ENCODE data around the gene DLG2. TPM values are rescaled to one million over a fixed set of nuclear protein-coding genes. Genes with fewer than 3 reads are reported as not detected.

The DLG2 gene
- total RNA-seq, 1 donor from 2014 or later, result 0.43 TPM

- Histone ChIP-seq H3K4me3 (no peak overlapping the region), H3K36me3 (no peaks in the 10 kb centered on the region), H3K27me3 (no peaks in the 10 kb centered on the region), H3K9me3 (no peaks in the 10 kb centered on the region), H3K4me1 (no peaks in the 10 kb centered on the region), H3K27ac (no peak overlapping the region)
- DNase-seq (ENCODE audit: low spot score in 2 of 2), result no peak
- no peak for TF ChIP-seq CTCF (IDR thresholded peaks at IDR 0.05)
- intact Hi-C loops (cut with DNase I), result no loop called here
Observed at GRCh38 chr11:83927422-83927821, 1699.7 kb downstream of the DLG2 start.

GRCh38 chr11:83924795-83925542 lies 1702.2 kb downstream of the DLG2 start:
- intact Hi-C loops (cut with DNase I), result no loop called here
- Histone ChIP-seq H3K4me3 (no peak overlapping the region), H3K27me3 (no peaks in the 10 kb centered on the region)

GRCh38 chr11:83923961-83924360 lies 1703.2 kb downstream of the DLG2 start:
- no peaks in the 10 kb centered on the region for H3K36me3 ChIP-seq
- H3K27me3 ChIP-seq, result no peaks in the 10 kb centered on the region
- peaks cover 0 to 1% of the 10 kb centered on the region in 2 donors for H3K4me1 ChIP-seq
- H3K27ac ChIP-seq, result no peak overlapping the region
- intact Hi-C loops (cut with DNase I), result no loop called here
- H3K4me3 ChIP-seq, result no peak overlapping the region
- DNase-seq (ENCODE audit: low spot score in 2 of 2), result no peak
- no peak for TF ChIP-seq CTCF (IDR thresholded peaks at IDR 0.05)
- no peaks in the 10 kb centered on the region for H3K9me3 ChIP-seq

More at GRCh38 chr11:83924795-83925542, 1702.2 kb downstream of the DLG2 start:
- TF ChIP-seq CTCF (IDR thresholded peaks at IDR 0.05), result no peak
- Histone ChIP-seq H3K27ac (no peak overlapping the region), H3K4me1 (no peaks in the 10 kb centered on the region), H3K9me3 (no peaks in the 10 kb centered on the region), H3K36me3 (no peaks in the 10 kb centered on the region)
- DNase-seq (ENCODE audit: low spot score in 2 of 2), result no peak

- intact Hi-C loops (cut with DNase I), result no loop called here
- Histone ChIP-seq H3K4me1 (peaks cover 0 to 10% of the 10 kb centered on the region in 2 donors), H3K9me3 (no peaks in the 10 kb centered on the region), H3K27ac (no peak overlapping the region), H3K36me3 (no peaks in the 10 kb centered on the region), H3K27me3 (no peaks in the 10 kb centered on the region), H3K4me3 (no peak overlapping the region)
- no peak for TF ChIP-seq CTCF (IDR thresholded peaks at IDR 0.05)
- no peak for DNase-seq (ENCODE audit: low spot score in 2 of 2)
Observed at GRCh38 chr11:83922953-83923352, 1704.2 kb downstream of the DLG2 start.

GRCh38 chr11:83922318-83922717 lies 1704.8 kb downstream of the DLG2 start:
- H3K27ac ChIP-seq, result no peak overlapping the region
- no peak for DNase-seq (ENCODE audit: low spot score in 2 of 2)
- H3K4me1 ChIP-seq, result peaks cover 0 to 10% of the 10 kb centered on the region in 2 donors
- TF ChIP-seq CTCF (IDR thresholded peaks at IDR 0.05), result no peak
- intact Hi-C loops (cut with DNase I), result no loop called here
- no peak overlapping the region for H3K4me3 ChIP-seq
- H3K27me3 ChIP-seq, result no peaks in the 10 kb centered on the region
- H3K36me3 ChIP-seq, result no peaks in the 10 kb centered on the region
- no peaks in the 10 kb centered on the region for H3K9me3 ChIP-seq
